ENCODE data around the gene LYL1. TPM values are rescaled to one million over a fixed set of nuclear protein-coding genes. Genes with fewer than 3 reads are reported as not detected.

The LYL1 gene
- total and polyA plus RNA-seq, 2 of the 13 experiments (the other 11 are each of a cell fraction or from before 2014, with no cell fraction given) = 0.75 to 0.92 TPM

DNA sequence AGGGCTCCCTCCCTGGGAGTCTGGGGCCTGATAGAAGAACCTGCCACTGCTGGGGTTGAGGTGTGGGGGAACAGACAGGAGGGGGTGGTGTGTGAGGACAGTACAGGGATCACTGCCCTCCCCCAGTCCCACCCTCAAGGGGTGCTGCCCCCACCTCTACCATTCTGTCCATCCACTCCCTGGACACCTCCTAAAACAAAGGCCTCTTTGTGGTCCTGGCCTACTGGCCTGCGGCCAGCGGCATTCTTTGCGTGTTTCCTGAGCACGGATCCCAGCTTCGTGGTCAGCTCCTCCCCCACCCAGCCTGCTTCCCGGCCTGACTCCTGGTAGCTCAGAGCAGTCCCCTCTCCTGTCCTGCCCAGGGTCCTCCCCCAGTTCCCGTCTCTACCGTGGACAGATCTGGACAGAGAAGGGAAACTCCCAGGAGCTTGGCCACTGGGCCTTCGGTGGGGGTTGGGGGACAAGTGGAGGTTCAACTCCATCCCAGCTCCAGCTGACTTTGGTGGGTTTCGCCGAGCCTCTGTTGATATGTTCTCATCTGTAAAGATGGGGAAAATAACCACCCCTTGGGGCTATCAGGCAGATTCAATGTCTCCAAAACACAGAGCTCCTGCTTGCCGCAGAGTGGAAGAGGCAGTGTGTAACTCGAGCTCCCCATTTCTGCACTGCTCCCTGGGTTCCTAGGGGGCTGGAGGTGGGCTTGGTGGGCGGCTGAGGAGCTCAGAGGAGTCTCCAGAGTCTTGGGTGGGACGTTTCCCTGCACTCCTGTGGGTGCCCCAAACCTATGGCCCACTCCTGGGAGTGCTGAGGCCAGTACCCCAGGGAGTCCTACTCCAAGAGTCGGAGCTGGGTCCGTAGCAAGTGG is 48.7 kb downstream of the LYL1 start (continued):
- TF ChIP-seq, protein P1, sequence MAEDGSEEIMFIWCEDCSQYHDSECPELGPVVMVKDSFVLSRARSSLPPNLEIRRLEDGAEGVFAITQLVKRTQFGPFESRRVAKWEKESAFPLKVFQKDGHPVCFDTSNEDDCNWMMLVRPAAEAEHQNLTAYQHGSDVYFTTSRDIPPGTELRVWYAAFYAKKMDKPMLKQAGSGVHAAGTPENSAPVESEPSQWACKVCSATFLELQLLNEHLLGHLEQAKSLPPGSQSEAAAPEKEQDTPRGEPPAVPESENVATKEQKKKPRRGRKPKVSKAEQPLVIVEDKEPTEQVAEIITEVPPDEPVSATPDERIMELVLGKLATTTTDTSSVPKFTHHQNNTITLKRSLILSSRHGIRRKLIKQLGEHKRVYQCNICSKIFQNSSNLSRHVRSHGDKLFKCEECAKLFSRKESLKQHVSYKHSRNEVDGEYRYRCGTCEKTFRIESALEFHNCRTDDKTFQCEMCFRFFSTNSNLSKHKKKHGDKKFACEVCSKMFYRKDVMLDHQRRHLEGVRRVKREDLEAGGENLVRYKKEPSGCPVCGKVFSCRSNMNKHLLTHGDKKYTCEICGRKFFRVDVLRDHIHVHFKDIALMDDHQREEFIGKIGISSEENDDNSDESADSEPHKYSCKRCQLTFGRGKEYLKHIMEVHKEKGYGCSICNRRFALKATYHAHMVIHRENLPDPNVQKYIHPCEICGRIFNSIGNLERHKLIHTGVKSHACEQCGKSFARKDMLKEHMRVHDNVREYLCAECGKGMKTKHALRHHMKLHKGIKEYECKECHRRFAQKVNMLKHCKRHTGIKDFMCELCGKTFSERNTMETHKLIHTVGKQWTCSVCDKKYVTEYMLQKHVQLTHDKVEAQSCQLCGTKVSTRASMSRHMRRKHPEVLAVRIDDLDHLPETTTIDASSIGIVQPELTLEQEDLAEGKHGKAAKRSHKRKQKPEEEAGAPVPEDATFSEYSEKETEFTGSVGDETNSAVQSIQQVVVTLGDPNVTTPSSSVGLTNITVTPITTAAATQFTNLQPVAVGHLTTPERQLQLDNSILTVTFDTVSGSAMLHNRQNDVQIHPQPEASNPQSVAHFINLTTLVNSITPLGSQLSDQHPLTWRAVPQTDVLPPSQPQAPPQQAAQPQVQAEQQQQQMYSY (CRISPR knock-in tag; IDR thresholded peaks at IDR 0.05) = peak; percentile 41; the same call in 1 of the 2 replicates
- TF ChIP-seq WIZ (CRISPR knock-in tag; IDR thresholded peaks at IDR 0.05) (peak; percentile 68; the same call in 1 of the 2 replicates), ZNF850 (CRISPR knock-in tag; conservative IDR thresholded peaks at IDR 0.05) (no peak), ESRRA (CRISPR knock-in tag; IDR thresholded peaks at IDR 0.05; ENCODE audit: low read depth) (peak; percentile 54; the same call in 1 of the 2 replicates), RFX1 (IDR thresholded peaks at IDR 0.05) (no peak), ZSCAN31 (CRISPR knock-in tag; IDR thresholded peaks at IDR 0.05; ENCODE audit: low read depth) (no peak), RFXAP (CRISPR knock-in tag; IDR thresholded peaks at IDR 0.05; ENCODE audit: borderline replicate concordance) (peak; percentile 68; the same call in 1 of the 2 replicates), IKZF4 (CRISPR knock-in tag; IDR thresholded peaks at IDR 0.05; ENCODE audit: borderline replicate concordance, low read depth, not compliant biosample characterization) (no peak), POLR2G (IDR thresholded peaks at IDR 0.05; ENCODE audit: low read depth, low read length) (peak; percentile 80), RARA (CRISPR knock-in tag; IDR thresholded peaks at IDR 0.05) (peak; percentile 75), NR3C1 (CRISPR knock-in tag; IDR thresholded peaks at IDR 0.05) (no peak), RBM22 (optimal IDR thresholded peaks at IDR 0.05; ENCODE audit: low read length) (peak; percentile 63), GFI1 (CRISPR knock-in tag; IDR thresholded peaks at IDR 0.05; ENCODE audit: borderline replicate concordance) (peak; percentile 85; the same call in 1 of the 2 replicates)
- TF ChIP-seq, protein P2, sequence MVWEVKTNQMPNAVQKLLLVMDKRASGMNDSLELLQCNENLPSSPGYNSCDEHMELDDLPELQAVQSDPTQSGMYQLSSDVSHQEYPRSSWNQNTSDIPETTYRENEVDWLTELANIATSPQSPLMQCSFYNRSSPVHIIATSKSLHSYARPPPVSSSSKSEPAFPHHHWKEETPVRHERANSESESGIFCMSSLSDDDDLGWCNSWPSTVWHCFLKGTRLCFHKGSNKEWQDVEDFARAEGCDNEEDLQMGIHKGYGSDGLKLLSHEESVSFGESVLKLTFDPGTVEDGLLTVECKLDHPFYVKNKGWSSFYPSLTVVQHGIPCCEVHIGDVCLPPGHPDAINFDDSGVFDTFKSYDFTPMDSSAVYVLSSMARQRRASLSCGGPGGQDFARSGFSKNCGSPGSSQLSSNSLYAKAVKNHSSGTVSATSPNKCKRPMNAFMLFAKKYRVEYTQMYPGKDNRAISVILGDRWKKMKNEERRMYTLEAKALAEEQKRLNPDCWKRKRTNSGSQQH (CRISPR knock-in tag; IDR thresholded peaks at IDR 0.05; ENCODE audit: low read depth) = peak; percentile 37; the same call in 1 of the 2 replicates
- TF ChIP-seq, protein P3, sequence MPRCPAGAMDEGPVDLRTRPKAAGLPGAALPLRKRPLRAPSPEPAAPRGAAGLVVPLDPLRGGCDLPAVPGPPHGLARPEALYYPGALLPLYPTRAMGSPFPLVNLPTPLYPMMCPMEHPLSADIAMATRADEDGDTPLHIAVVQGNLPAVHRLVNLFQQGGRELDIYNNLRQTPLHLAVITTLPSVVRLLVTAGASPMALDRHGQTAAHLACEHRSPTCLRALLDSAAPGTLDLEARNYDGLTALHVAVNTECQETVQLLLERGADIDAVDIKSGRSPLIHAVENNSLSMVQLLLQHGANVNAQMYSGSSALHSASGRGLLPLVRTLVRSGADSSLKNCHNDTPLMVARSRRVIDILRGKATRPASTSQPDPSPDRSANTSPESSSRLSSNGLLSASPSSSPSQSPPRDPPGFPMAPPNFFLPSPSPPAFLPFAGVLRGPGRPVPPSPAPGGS (CRISPR knock-in tag; IDR thresholded peaks at IDR 0.05) = peak; percentile 89
- TF ChIP-seq, protein P4, sequence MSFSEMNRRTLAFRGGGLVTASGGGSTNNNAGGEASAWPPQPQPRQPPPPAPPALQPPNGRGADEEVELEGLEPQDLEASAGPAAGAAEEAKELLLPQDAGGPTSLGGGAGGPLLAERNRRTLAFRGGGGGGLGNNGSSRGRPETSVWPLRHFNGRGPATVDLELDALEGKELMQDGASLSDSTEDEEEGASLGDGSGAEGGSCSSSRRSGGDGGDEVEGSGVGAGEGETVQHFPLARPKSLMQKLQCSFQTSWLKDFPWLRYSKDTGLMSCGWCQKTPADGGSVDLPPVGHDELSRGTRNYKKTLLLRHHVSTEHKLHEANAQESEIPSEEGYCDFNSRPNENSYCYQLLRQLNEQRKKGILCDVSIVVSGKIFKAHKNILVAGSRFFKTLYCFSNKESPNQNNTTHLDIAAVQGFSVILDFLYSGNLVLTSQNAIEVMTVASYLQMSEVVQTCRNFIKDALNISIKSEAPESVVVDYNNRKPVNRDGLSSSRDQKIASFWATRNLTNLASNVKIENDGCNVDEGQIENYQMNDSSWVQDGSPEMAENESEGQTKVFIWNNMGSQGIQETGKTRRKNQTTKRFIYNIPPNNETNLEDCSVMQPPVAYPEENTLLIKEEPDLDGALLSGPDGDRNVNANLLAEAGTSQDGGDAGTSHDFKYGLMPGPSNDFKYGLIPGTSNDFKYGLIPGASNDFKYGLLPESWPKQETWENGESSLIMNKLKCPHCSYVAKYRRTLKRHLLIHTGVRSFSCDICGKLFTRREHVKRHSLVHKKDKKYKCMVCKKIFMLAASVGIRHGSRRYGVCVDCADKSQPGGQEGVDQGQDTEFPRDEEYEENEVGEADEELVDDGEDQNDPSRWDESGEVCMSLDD (CRISPR knock-in tag; IDR thresholded peaks at IDR 0.05; ENCODE audit: borderline replicate concordance) = peak; percentile 87; the same call in 1 of the 2 replicates
- TF ChIP-seq, protein P5, sequence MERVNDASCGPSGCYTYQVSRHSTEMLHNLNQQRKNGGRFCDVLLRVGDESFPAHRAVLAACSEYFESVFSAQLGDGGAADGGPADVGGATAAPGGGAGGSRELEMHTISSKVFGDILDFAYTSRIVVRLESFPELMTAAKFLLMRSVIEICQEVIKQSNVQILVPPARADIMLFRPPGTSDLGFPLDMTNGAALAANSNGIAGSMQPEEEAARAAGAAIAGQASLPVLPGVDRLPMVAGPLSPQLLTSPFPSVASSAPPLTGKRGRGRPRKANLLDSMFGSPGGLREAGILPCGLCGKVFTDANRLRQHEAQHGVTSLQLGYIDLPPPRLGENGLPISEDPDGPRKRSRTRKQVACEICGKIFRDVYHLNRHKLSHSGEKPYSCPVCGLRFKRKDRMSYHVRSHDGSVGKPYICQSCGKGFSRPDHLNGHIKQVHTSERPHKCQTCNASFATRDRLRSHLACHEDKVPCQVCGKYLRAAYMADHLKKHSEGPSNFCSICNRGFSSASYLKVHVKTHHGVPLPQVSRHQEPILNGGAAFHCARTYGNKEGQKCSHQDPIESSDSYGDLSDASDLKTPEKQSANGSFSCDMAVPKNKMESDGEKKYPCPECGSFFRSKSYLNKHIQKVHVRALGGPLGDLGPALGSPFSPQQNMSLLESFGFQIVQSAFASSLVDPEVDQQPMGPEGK (CRISPR knock-in tag; IDR thresholded peaks at IDR 0.05) = peak; percentile 99
